Frontal cortex (tissue), 4 donors: Measurements from ENCODE around the gene GAD1. TPM values are rescaled to one million over a fixed set of nuclear protein-coding genes. Genes with fewer than 3 reads are reported as not detected.

Experiments used
- DNase-seq, 2 donors: peaks; one replicate each; pipeline ENCODE4 v3.0.0; 2012; ENCODE audit warnings: low spot score in 2 of 2
- FAIRE-seq: peaks from 2 replicates; lab custom pipeline; 2012; peaks lifted over from hg19 to GRCh38; lab: Jason Lieb, UNC
- total RNA-seq: library from RNA; depleted of rRNA; stranded (reverse); fragments of >200 nt; gene quantifications from one replicate; pipeline ENCODE4 v1.2.3, GENCODE V29; 2014
- donor health status: control.
- donor health status: control.
- donor health status: control.

GAD1 gene
- 80.7 TPM for total RNA-seq

GRCh38 chr2:170816504-170817092 is at the start of gene GAD1:
Gene GAD1, plus strand, starts transcription at chr2:170816887. Its CDS starts 1,705 bp downstream, at chr2:170818592.
- no peak for FAIRE-seq
- DNase-seq, result peak; percentile 59 to 68

DNA sequence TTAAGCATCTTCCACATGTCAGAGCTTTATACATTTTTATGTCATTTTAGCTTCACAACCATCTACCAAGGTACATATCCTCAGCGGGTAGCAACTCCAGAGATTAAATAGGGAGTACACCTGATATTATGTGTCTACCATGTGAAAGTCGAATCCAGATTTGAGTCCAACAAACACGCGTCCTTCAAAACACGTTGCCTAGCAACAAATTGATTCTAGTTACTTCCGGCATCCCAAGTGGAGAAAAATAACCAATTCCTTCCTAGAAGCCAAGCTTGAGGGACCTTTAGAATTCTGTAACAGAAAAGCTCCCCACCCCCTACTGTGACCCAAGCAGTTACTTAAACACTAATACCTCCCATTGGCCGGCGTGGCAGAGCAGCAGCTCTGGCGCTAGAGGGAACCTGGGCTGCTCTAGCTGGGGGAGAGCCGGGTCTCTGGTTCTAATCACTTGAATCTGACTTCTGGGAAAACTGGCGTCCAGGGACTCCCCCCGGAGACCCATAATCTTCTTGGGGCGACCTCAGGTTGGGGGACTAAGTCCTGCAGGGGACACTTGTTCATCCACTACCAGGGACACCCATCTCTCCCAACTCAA is 46.6 kb upstream of the GAD1 start, which contains the start of gene ERICH2:
TSS of gene ERICH2 (plus strand) at position 371 of the 598 bp plus-strand sequence. CDS start 304 bp downstream, outside the sequence.
- DNase-seq (peak; percentile 36 to 51), FAIRE-seq (no peak)

DNA sequence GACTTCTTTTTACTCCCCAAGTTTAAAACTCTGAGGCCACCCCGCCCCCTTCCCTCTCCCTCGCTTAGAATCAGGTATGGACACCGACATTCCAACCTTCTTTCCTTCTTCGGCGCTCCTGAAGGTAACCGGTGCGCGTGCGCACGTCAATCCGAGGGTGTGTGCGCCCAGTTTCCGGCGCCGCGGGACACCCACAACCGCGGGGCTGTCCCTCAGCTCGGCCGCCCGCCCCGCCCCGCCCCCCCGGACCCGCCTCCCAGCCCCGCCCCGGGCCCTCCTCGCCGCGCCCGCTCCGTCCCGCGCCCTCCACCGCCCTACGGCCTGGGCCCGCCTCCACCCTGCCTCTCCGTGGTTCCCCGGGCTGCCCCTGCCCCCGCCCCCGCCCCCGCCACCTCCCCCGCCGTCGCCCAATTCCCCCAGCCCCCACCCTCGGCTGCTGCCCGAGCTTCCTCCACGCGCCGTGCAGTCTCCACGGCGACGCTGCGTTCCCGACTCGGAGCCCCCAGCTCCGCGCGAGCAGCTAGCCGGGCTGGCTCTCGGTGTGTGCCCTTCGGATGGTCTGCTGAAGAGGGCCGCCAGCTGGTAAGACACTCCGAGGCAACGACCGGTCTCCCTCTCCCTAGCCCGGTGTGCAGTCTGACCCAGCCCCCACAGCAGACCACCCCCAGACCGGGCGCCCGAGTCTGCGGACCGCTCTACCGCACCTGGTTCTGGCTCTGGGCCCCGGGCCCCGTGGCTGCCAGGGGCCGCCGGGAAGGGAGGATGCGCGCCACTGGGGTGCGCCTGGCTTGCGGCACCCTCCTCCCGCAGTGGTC is 45.9 kb upstream of the GAD1 start:
- FAIRE-seq, result no peak

DNA sequence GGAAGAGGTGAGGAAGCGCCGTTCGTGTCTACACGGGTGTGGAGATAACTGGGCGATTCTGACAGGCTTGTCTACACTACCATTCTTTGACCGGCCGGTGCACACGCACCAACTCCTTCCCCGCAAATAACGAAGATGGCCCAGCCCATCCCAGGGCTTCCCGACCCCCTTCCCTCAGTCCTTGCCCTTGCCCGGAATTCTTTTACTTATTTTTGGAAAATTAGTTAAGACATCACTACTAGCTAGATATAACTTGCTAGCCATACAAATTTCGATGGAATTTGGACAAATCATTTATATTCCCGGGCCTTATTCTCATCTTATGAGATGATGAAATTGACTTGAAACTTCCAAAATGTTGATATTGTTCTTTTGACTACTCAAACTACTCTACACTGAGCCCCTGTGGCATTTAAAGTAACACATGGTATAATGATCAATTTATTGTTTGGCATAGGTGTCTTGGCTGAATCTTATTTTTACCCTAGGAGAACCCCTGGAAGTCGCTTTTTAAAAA is 45.2 kb upstream of the GAD1 start:
- DNase-seq (peak in 1 of 2 donors; percentile 19), FAIRE-seq (no peak)

More for the DNA sequence above, 45.9 kb upstream of the GAD1 start:
- DNase-seq, result peak; percentile 83 to 84

DNA sequence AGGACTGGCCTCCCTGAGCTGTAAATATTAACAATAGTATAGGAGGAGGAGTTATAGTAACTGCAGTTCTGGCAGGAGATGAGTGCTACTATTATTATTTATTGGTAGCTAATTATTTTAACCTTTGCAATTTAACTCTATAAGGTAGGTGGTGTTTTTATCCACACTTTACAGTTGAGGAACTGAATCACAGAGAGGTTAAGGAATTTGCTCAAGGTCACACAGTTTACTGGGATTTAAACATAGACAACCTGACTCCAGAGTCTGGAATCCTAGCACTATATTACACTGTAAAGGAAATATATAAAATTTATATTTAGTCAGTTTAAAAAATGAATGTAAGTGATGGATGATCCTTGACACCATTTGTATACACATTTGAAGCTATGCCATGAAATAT is 44.4 kb upstream of the GAD1 start:
- FAIRE-seq (no peak), DNase-seq (no peak)

DNA sequence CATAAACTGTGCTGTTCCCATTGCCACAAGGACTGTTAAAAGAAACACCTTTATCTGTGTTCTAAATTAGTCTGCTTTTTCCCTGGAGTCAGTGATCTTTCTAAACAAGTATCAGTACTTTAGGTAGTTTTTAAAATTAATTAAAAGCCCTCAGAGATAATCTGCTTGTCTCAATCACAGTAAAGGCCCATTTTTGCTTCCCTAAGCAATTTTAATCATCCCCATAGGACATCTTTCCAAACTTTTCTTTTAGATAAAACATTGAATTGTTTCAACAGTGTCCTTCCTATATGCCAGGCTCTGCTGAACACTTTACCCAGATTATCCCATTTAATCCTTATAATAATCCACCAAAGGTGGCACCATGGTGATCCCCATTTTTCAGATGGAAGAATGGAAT is 42.6 kb upstream of the GAD1 start:
- no peak for DNase-seq
- no peak for FAIRE-seq

- FAIRE-seq, result no peak
These were observed 37.8 kb upstream of the GAD1 start for GRCh38 chr2:170778900-170779299.

DNA sequence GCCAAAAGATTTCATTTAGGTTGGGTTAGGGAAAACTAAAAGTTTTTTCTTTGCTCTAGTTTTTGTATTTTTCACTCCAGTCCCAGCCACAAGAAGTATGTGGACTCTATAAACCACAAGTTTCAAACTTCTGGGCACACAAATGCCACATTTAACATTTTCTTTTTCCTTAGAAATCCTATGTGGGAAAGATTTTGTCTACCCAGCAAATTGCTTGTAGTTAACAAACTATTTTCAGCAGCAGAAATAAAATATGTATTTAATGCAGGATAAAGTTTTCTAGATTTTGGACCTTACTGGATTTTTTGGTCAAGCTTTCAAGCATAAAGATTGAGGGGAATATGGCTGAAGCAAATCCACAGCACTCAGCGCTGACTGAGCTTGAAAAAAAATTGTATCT is 37.4 kb upstream of the GAD1 start:
- no peak for FAIRE-seq
- no peak for DNase-seq

More at GRCh38 chr2:170778900-170779299, 37.8 kb upstream of the GAD1 start:
- DNase-seq, result no peak

- DNase-seq (no peak), FAIRE-seq (no peak)
These were observed 34.0 kb upstream of the GAD1 start for GRCh38 chr2:170782673-170783072.

DNA sequence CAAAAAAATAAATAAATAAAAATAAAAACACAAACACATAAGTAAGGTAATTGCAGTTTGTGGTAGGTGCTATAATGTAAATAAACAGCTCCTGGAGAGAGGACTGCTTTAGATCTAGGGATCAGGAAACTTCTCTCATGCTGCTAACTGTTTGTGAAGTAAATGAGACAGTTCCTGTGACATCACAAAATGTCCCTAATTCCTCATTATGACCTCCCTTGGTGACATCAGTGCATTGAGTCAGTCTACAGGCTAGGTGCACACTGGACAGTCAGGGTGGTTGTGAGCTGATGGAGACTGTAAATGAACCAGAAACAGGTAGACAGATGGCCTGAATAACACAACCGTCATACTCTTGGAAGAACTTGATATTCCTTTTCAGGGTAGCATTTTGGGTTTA is 33.1 kb upstream of the GAD1 start:
- DNase-seq (no peak), FAIRE-seq (no peak)

DNA sequence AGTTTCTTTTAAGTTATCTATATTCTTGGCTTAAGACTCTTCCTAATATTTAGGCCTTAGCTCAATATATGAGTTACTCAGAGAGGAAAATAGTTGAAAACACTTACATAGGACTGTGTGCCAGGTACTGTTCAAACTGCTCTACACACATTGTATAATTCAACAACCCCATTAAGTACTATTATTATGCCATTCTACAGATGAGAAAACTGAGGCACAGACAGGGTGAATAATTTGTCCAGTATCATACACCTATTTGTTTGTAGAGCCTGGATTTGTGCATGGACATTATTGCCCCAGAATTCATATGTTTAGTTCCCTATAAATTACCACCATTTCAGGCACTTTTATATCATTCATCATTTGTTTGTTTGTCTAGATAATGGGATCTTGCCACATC is 17.7 kb upstream of the GAD1 start:
- FAIRE-seq, result no peak
- no peak for DNase-seq

DNA sequence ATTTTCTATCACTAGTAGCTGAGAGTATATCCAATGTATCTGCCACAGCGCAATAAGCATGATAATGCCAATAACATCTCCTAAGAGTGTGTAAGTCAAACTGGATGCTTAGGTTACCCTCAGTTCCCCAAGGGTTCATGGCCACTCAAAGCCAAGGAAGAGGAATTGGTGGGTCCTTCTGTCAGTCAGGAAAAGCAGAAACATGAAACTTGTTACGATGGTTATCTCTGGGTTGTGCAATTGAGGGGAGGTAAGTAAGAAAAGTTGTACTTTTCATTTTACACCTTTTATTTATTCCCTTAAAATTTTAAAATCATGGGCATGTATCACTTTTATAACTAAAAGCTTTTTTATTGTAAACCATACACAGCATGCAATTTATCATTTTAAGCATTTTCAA is 10.1 kb upstream of the GAD1 start:
- no peak for DNase-seq
- FAIRE-seq, result no peak

DNA sequence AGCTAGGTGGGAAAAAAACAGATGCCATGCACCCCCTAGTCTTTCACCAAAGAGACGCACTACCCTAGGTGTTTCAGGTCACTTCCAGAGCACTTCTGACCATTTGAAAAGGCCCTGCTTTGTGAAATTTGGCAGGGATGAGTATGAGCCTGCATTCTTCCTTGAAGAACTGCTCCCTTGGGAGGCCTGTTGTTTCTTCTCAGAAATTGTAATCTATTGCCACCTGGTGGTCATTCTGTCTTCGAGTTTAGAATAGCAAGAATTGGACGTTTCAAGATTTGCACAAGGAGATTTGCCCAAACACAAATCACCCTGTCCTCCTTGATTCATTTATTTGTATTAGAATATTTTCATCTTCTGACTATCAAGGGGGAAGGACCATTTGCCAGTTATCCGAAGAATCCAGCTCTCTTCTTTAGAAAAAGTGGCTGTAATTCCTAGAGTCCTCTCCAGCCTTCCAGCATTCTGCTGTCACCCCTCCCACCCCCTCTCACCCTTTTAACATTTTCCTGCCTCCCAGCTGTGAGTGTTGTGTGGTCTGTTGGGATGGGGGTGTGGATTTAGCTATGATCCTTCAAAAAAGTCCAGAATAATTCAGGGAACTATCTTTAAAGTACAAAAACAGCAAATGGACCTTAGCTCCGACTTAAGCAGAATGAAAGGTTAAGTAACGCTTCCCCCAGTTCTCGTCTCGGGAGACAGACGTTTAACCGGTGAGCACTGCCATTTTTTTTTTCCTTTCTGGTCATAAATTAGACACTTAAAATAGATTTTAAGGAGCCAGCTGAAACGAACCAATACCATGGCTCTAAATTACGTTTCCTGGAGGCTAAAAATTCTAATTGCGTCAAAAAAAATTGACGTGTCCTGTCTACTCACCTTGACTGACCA is 3.7 kb upstream of the GAD1 start:
- FAIRE-seq (no peak), DNase-seq (peak; percentile 71)

- FAIRE-seq (no peak), DNase-seq (no peak)
These were observed 2.8 kb upstream of the GAD1 start for GRCh38 chr2:170813611-170814532.

DNA sequence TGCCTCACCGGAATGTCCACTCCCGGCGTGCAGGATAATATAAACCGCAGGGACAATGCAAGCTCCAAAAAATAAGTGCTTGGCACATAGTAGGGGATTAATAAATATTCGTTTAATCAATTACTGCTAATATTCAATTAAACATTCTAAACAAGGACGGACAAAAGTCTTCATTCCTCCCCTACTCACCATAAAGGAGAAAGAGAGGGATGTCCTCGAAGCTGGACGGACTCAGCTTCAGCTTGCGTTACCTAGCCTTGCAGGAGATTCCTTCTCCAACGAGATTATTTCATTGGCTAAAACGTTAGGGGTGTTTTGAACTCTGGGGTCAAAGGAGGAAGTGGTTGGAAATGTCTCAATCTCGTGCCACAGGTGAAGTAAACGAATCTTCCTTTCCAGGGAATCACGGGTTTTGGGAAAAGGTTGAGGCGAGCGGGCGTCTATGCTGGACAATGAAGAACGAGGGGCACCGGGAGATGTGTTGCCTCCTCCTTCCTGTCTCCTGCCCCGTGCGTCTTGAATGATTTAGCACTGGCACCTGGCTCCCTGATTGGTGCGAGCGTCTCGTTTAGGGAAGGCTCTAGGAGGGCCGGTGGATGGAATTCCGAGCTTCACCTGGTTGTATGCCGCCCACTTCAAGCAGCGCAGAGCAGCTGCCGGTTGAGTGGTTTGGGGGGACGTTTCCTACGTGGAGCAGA is 2.0 kb upstream of the GAD1 start:
- DNase-seq, result no peak
- FAIRE-seq, result no peak

GRCh38 chr2:170815311-170815710 is 1.4 kb upstream of the GAD1 start:
- DNase-seq (no peak), FAIRE-seq (no peak)

- no peak for FAIRE-seq
- peak in 1 of 2 donors; percentile 65 for DNase-seq
These were observed 762 bp upstream of the GAD1 start for GRCh38 chr2:170815746-170816503.
